Mesothelial cell of epicardium (in vitro differentiated cells): Measurements from ENCODE around the gene KLHL34. TPM values are rescaled to one million over a fixed set of nuclear protein-coding genes. Genes with fewer than 3 reads are reported as not detected.

ENCODE experiments used
- DNase-seq, 2 experiments: peaks; one replicate each; pipeline ENCODE4 v3.0.0; 2021; ENCODE audit warnings: low spot score in 2 of 2; ENCODE audit not compliant: unreplicated experiment in 2 of 2
- H3K27ac Mint-ChIP-seq: 2 replicates; pipeline ENCODE4 v1.8.0; 2021; ENCODE audit warnings: mixed read lengths
- H3K27me3 Mint-ChIP-seq: 2 replicates; pipeline ENCODE4 v1.8.0; 2021; ENCODE audit warnings: low read depth, mixed read lengths
- H3K36me3 Mint-ChIP-seq: 2 replicates; pipeline ENCODE4 v1.8.0; 2021; ENCODE audit warnings: mixed read lengths
- H3K4me1 Mint-ChIP-seq: 2 replicates; pipeline ENCODE4 v1.8.0; 2021; ENCODE audit warnings: mixed read lengths
- H3K4me3 Mint-ChIP-seq: 2 replicates; pipeline ENCODE4 v1.8.0; 2021; ENCODE audit warnings: mild to moderate bottlenecking, moderate library complexity, mixed read lengths
- H3K9me3 Mint-ChIP-seq: 2 replicates; pipeline ENCODE4 v1.8.0; 2021; ENCODE audit warnings: mixed read lengths
- total RNA-seq: library from RNA; stranded (reverse); gene quantifications from 3 replicates; pipeline ENCODE4 v1.2.1, GENCODE V29; 2021
- TF ChIP-seq, protein P1 (sequence below): fragments of 200-600 bp; sonication (generic); IDR thresholded peaks from one replicate; pipeline ENCODE4 v1.5.0; 2021; ENCODE audit warnings: antibody characterized with exemption; ENCODE audit not compliant: unreplicated experiment

The KLHL34 gene, protein sequence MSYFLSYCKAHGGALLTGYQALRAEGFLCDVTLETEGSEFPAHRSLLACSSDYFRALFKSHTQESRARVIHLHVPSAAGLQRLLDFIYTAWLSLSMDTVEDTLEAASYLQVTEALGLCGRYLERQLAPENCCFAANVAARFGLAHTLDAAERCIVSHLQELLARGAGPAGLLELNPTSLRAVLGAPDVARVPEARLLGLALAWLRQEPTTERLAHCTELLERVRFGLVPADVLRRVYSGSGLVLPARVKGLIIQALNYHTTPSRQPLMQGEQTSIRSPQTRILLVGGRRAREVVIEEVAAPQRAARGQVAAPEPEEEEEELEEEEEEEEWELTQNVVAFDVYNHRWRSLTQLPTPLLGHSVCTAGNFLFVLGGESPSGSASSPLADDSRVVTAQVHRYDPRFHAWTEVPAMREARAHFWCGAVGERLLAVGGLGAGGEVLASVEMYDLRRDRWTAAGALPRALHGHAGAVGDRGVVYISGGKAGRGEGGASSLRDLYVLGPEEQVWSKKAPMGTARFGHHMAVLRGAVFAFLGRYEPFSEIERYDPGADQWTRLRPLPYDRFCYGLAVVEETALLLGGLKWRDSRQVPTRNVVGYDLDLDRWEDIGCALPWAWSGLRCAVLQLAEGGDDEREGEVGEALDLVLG
- total RNA-seq: not detected in 3 replicates

- Mint-ChIP-seq H3K36me3 (peaks cover 6% of the 10 kb centered on the region), H3K4me3 (no peak within 1 kb of the TSS), H3K4me1 (no peaks in the 10 kb centered on the region), H3K27me3 (no peaks in the 10 kb centered on the region), H3K9me3 (peaks cover 3% of the 10 kb centered on the region), H3K27ac (no peak within 1 kb of the TSS)
- TF ChIP-seq, protein P1, sequence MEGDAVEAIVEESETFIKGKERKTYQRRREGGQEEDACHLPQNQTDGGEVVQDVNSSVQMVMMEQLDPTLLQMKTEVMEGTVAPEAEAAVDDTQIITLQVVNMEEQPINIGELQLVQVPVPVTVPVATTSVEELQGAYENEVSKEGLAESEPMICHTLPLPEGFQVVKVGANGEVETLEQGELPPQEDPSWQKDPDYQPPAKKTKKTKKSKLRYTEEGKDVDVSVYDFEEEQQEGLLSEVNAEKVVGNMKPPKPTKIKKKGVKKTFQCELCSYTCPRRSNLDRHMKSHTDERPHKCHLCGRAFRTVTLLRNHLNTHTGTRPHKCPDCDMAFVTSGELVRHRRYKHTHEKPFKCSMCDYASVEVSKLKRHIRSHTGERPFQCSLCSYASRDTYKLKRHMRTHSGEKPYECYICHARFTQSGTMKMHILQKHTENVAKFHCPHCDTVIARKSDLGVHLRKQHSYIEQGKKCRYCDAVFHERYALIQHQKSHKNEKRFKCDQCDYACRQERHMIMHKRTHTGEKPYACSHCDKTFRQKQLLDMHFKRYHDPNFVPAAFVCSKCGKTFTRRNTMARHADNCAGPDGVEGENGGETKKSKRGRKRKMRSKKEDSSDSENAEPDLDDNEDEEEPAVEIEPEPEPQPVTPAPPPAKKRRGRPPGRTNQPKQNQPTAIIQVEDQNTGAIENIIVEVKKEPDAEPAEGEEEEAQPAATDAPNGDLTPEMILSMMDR: no peak
- no peak for DNase-seq
These were observed at the start of gene KLHL34 for GRCh38 chrX:21658152-21658737. KLHL34 (minus strand) TSS chrX:21658330; CDS start chrX:21657788, 542 bp downstream.

DNA sequence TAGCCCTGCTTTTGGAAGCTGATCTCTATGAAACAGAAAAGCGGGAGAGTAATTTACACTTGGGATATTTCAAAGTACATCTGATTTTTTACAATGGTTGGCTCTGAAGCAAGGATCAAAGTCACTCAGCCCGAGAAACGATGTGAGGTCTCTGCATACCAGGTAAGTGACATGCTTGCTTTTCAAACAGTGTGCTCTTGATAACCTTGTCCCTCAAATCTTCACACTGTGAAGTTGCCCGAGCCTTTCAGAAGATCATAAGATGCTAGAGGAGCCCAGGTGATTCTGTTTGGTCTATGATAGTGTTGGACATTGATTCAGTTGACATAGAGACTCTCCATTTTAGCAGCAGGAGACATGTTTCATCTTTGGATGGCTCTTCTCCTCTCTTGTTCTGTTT lies 47.1 kb upstream of the KLHL34 start:
- Mint-ChIP-seq H3K4me3 (no peak overlapping the region), H3K27me3 (no peaks in the 10 kb centered on the region), H3K36me3 (no peaks in the 10 kb centered on the region), H3K27ac (no peak overlapping the region), H3K4me1 (no peaks in the 10 kb centered on the region), H3K9me3 (peaks cover 14% of the 10 kb centered on the region)
- TF ChIP-seq, protein P1: no peak
- no peak for DNase-seq

DNA sequence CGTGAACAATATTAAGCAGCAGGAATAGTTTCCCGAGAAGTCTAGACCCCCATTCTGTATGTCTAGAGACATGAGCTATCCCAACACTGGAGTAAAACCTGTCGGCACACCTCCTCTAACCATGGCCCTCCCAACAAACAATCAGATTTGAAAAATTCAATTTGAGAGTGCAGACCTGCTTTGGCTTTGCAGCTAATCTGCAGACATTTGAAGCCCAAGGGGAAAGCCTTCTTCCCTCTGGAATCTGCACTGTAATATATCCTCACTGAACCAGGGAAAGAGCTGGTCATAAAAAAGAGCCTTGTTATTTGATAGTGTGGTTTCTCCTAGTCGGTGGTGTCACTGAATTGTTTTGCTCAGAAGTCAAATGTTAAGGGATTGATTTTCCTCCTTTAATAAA lies 44.6 kb upstream of the KLHL34 start:
- Mint-ChIP-seq H3K36me3 (no peaks in the 10 kb centered on the region), H3K4me1 (no peaks in the 10 kb centered on the region), H3K9me3 (peaks cover 11% of the 10 kb centered on the region), H3K4me3 (no peak overlapping the region), H3K27me3 (no peaks in the 10 kb centered on the region), H3K27ac (no peak overlapping the region)
- TF ChIP-seq, protein P1: no peak
- DNase-seq: no peak

DNA sequence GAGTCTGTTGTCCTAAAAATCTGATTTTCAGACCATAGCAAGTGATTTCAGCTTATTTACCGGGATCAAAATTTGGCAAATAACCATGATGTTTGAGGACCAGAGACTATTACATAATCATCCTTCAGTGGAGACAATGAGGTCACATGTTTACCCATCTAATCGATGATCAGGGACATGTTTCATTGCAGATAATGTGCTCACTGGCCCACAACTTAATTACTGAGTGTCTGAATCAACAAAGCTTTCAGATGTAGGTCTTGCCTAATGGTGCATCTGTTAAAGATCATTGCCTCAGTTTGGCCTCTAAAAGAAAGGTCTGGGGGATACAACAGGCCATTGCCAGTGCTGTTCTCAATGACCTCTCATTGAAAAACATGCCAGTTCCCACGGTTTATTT lies 42.8 kb upstream of the KLHL34 start:
- Mint-ChIP-seq H3K4me1 (no peaks in the 10 kb centered on the region), H3K27me3 (no peaks in the 10 kb centered on the region), H3K4me3 (no peak overlapping the region), H3K36me3 (no peaks in the 10 kb centered on the region), H3K9me3 (no peaks in the 10 kb centered on the region), H3K27ac (no peak overlapping the region)
- no peak for DNase-seq
- TF ChIP-seq, protein P1: no peak

DNA sequence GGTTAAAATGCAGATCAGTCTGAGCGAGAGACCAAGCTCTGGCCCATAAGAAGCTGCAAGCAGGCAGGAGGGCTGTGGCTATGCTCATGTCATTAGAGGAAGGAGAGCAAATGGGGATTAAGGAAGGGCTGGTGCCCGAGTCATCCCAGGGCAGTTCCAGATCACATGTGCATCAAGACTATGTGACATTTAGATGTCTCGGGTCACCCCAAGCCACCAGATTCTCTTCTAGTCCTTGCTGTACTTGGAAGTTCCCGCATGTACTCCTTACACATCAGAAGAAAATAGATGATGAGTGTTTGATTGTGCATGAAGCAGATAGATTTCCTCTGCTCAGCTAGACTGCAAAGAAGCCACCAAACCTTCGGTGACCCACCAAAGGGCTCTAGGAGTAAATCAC lies 42.1 kb upstream of the KLHL34 start:
- H3K4me3 Mint-ChIP-seq: no peak overlapping the region
- no peak for DNase-seq
- H3K27me3 Mint-ChIP-seq: no peaks in the 10 kb centered on the region
- H3K4me1 Mint-ChIP-seq: no peaks in the 10 kb centered on the region
- TF ChIP-seq, protein P1: no peak
- no peaks in the 10 kb centered on the region for H3K9me3 Mint-ChIP-seq
- H3K27ac Mint-ChIP-seq: no peak overlapping the region
- no peaks in the 10 kb centered on the region for H3K36me3 Mint-ChIP-seq
